Vagina (tissue), 2 donors: ENCODE data around the gene KYNU.

Experiments
- CTCF ChIP-seq, 3 experiments: fragments of 450-650 bp in 2 of 3; fragments of 200-600 bp in 1 of 3; sonication (generic) in 1 of 3; IDR thresholded peaks; one replicate each; pipeline ENCODE4 v1.5.1; 2017 to 2019; ENCODE audit warnings: antibody characterized with exemption in 3 of 3, mild to moderate bottlenecking in 2 of 3, moderate library complexity in 2 of 3
- POLR2AphosphoS5 ChIP-seq, 2 donors: sonication (generic); formaldehyde crosslinking; IDR thresholded peaks; one replicate each; pipeline ENCODE4 v1.9.0; 2017; ENCODE audit warnings: antibody characterized with exemption in 2 of 2, mild to moderate bottlenecking in 2 of 2, low read depth in 1 of 2; ENCODE audit not compliant: insufficient read depth in 1 of 2

DNA sequence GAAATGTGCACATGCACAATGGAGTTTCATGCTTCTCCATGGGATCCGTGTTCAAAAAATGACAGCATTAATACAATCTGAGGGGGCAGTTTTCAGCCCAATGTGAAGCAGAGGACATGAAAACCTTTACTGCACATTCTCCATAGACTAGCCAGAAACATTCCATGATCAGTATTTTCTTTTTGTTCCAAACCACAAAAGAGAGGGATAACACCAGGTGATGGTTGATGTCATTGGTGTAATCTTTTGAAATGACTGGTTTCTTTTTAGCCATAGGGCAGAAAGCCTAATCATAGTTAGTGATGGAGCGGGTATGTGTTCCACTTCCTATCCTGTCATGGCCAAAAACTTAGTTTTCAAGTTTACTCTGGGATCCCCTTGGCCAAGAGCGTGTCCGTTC lies 1.8 kb upstream of the KYNU start:
- TF ChIP-seq CTCF (IDR thresholded peaks at IDR 0.05) (no peak), POLR2AphosphoS5 (IDR thresholded peaks at IDR 0.05; ENCODE audit: insufficient read depth in 1 of 2, low read depth in 1 of 2) (no peak)
